Prostate gland (tissue), 2 donors: ENCODE measurements around the gene CEP85. TPM values are rescaled to one million over a fixed set of nuclear protein-coding genes. Genes with fewer than 3 reads are reported as not detected.
A peak's percentile ranks its signal among the peaks of the same experiment; 100 is the strongest.

ENCODE experiments used
- DNase-seq: peaks from one replicate; pipeline ENCODE4 v3.0.0-alpha.2; 2019; ENCODE audit warnings: low spot score
- H3K27ac ChIP-seq, 2 donors: fragments of 200-600 bp; sonication (generic); 2 replicates each; pipeline ENCODE4 v1.5.1; 2017 to 2019
- H3K27me3 ChIP-seq: fragments of 200-600 bp; sonication (generic); replicated peaks from 2 replicates; pipeline ENCODE4 v1.5.1; 2019; ENCODE audit not compliant: insufficient read depth
- H3K36me3 ChIP-seq, 2 donors: fragments of 200-600 bp; sonication (generic); 1 replicate in 1 of 2; 2 replicates in 1 of 2; pipeline versions ENCODE4 v1.5.1 to v1.8.1; 2017 to 2019
- H3K4me1 ChIP-seq: fragments of 200-600 bp; sonication (generic); replicated peaks from 2 replicates; pipeline ENCODE4 v1.5.1; 2019
- H3K4me3 ChIP-seq, 2 donors: fragments of 200-600 bp; sonication (generic); 2 replicates each; pipeline ENCODE4 v1.5.1; 2017 to 2019
- H3K9me3 ChIP-seq: fragments of 200-600 bp; sonication (generic); 2 replicates; pipeline ENCODE4 v1.5.1; 2017
- POLR2A ChIP-seq: fragments of 450-650 bp; IDR thresholded peaks from one replicate; pipeline ENCODE4 v1.6.1; 2016; ENCODE audit warnings: antibody characterized with exemption, mild to moderate bottlenecking
- POLR2AphosphoS5 ChIP-seq: sonication (generic); formaldehyde crosslinking; IDR thresholded peaks from one replicate; pipeline ENCODE4 v1.6.1; 2017; ENCODE audit warnings: antibody characterized with exemption
- WGBS: methylation state at CpG from one replicate; pipeline ENCODE4 v1.1.5; 2018; 5-methylcytosine and 5-hydroxymethylcytosine counted together
- intact Hi-C: fragments of 100-400 bp; cut with DNase I; formaldehyde crosslinking; loops from one replicate; pipeline ENCODE4 v1.14.2; 2022
- total RNA-seq, 2 donors: library from RNA; depleted of rRNA; stranded (reverse); fragments of >200 nt; gene quantifications; one replicate each; pipeline ENCODE4 v1.1.0, GENCODE V29; 2016
- TF ChIP-seq, protein P1 (sequence below), 4 experiments: fragments of 200-600 bp in 2 of 4; fragments of 450-650 bp in 2 of 4; sonication (generic) in 2 of 4; IDR thresholded peaks; 1 replicate in 3 of 4; 2 replicates in 1 of 4; pipeline ENCODE4 v1.5.1; 2016 to 2019; ENCODE audit warnings: antibody characterized with exemption in 4 of 4, mild to moderate bottlenecking in 2 of 4, moderate library complexity in 2 of 4

Gene CEP85
- total RNA-seq, 2 donors from 2014 or later: 3.4 to 21.0 TPM

DNA sequence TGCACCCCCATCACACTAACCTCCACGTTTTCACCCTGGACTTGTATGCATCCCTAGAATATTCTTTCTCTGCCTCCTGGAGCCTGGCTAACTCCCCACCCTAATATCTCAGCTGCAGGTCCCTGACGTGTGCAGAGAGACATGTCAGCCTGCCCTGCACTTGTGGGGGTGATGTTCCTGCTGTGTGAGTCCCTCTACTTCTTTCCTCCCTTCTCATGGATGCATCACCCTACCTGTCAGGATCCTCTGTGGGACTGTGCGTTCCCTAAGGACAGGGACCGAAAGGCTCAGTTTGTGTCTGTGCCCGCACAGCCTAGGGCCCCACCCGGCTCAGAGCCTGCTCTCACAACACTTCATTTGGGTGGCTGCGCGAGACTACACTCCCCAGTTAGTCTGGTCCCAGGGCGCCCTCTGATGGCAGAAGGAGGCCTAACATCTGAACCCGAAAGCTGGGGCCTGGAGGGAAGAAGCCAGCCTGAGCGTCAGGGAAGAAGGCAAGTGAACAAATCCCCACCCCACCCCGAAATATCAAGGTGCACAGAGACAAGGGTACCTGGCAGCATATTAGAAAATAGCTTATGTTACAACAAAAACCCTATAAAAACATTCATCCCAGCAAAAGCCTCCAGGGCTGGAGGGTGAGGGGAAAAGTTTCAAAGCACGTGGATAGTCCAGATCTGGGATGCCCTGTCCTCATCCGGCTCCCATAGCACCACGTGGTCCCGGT is 87.5 kb downstream of the CEP85 start:
- Histone ChIP-seq H3K27me3 (no peaks in the 10 kb centered on the region), H3K4me1 (no peaks in the 10 kb centered on the region), H3K9me3 (no peaks in the 10 kb centered on the region), H3K36me3 (no peaks in the 10 kb centered on the region), H3K27ac (no peak overlapping the region), H3K4me3 (no peak overlapping the region)
- TF ChIP-seq, protein P1, sequence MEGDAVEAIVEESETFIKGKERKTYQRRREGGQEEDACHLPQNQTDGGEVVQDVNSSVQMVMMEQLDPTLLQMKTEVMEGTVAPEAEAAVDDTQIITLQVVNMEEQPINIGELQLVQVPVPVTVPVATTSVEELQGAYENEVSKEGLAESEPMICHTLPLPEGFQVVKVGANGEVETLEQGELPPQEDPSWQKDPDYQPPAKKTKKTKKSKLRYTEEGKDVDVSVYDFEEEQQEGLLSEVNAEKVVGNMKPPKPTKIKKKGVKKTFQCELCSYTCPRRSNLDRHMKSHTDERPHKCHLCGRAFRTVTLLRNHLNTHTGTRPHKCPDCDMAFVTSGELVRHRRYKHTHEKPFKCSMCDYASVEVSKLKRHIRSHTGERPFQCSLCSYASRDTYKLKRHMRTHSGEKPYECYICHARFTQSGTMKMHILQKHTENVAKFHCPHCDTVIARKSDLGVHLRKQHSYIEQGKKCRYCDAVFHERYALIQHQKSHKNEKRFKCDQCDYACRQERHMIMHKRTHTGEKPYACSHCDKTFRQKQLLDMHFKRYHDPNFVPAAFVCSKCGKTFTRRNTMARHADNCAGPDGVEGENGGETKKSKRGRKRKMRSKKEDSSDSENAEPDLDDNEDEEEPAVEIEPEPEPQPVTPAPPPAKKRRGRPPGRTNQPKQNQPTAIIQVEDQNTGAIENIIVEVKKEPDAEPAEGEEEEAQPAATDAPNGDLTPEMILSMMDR (IDR thresholded peaks at IDR 0.05): peak; percentile 66 to 93 (median 86)
- TF ChIP-seq POLR2AphosphoS5 (peak; percentile 64), POLR2A (no peak)
- 12% methylated on average over 16 of the region's 16 CpGs for WGBS
- intact Hi-C loops: loop anchor here (2.0 to 5.0 kb wide), 3 partner anchors 47 to 209 kb away; partner anchors contain the start of genes C1orf232, PDIK1L and ZNF593
- DNase-seq: peak; percentile 88

DNA sequence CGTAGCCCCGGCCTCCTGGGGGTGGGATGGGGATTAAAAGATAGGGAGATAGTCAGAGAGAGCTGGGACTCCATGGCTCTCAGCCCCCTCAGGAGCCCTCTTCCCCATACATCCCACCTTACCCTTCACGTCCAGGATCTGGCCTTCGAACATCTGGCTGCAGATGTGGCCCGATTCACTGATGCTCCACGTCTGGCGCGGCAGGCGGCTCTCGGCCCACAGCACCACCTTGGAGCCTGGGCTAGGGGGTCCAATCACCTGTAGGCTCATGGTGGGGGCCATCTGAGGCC is 88.0 kb downstream of the CEP85 start:
- intact Hi-C loops: loop anchor here (5.0 kb wide), 2 partner anchors 155 to 210 kb away; partner anchors contain the start of genes C1orf232, PDIK1L and ZNF593

DNA sequence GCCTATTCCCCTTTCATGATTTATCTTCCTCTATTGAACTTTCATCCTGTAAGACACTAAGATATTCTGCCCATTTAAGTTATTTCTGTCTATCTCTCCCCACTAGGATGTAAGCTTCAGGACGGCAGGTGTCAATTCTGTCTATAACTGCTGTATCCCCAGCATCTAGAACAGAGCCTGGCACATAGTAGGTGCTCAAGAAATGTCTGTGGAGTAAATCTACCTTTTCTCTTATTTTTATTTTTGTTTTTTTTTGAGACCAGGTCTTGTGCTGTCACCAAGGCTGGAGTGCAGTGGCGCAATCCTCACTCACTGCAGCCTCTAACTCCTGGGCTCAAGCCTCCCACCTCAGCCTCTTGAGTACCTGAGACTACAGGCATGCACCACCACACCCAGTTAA is 89.4 kb downstream of the CEP85 start:
- TF ChIP-seq POLR2AphosphoS5 (no peak), POLR2A (no peak)
- TF ChIP-seq, protein P1 (IDR thresholded peaks at IDR 0.05): no peak
- intact Hi-C loops: loop anchor here (5.0 kb wide), 2 partner anchors 156 to 211 kb away; partner anchors contain the start of genes C1orf232, PDIK1L and ZNF593
- Histone ChIP-seq H3K9me3 (no peaks in the 10 kb centered on the region), H3K36me3 (no peaks in the 10 kb centered on the region), H3K4me3 (no peak overlapping the region), H3K27me3 (no peaks in the 10 kb centered on the region), H3K4me1 (no peaks in the 10 kb centered on the region), H3K27ac (no peak overlapping the region)
- 94% methylated on average over 2 of the region's 2 CpGs for WGBS
- DNase-seq: no peak

More for the DNA sequence above, 88.0 kb downstream of the CEP85 start:
- H3K9me3 ChIP-seq: no peaks in the 10 kb centered on the region
- H3K27ac ChIP-seq: no peak overlapping the region
- no peaks in the 10 kb centered on the region for H3K4me1 ChIP-seq
- DNase-seq: no peak
- WGBS: 78% methylated on average over 10 of the region's 10 CpGs
- no peaks in the 10 kb centered on the region for H3K36me3 ChIP-seq
- TF ChIP-seq, protein P1 (IDR thresholded peaks at IDR 0.05): no peak
- TF ChIP-seq POLR2AphosphoS5 (no peak), POLR2A (no peak)
- no peak overlapping the region for H3K4me3 ChIP-seq
- no peaks in the 10 kb centered on the region for H3K27me3 ChIP-seq

DNA sequence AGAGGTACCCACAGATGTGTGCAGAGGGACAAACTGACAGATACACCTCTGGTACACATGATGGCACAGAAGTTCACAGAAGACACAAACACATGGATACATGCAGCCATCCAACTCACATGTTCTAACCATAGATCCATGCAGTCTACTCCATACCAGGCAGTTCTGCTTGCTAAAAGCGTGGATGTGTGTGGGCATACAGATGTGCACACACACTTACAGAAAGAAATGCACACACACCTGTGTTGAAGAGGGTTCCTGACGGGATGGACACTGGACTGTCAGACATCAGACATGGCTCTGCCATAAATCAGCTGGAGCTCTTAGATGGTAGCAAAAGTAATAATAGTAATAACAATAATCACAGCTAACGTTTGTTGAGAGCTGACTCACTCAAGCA is 90.5 kb downstream of the CEP85 start:
- Histone ChIP-seq H3K4me1 (no peaks in the 10 kb centered on the region), H3K27ac (no peak overlapping the region), H3K4me3 (no peak overlapping the region), H3K36me3 (no peaks in the 10 kb centered on the region), H3K9me3 (no peaks in the 10 kb centered on the region), H3K27me3 (no peaks in the 10 kb centered on the region)
- intact Hi-C loops: loop anchor here (5.0 kb wide), 2 partner anchors 157 to 212 kb away; partner anchors contain the start of genes C1orf232, PDIK1L and ZNF593
- DNase-seq: no peak
- 88% methylated on average over 3 of the region's 3 CpGs for WGBS
- TF ChIP-seq POLR2AphosphoS5 (no peak), POLR2A (no peak)
- TF ChIP-seq, protein P1 (IDR thresholded peaks at IDR 0.05): no peak

DNA sequence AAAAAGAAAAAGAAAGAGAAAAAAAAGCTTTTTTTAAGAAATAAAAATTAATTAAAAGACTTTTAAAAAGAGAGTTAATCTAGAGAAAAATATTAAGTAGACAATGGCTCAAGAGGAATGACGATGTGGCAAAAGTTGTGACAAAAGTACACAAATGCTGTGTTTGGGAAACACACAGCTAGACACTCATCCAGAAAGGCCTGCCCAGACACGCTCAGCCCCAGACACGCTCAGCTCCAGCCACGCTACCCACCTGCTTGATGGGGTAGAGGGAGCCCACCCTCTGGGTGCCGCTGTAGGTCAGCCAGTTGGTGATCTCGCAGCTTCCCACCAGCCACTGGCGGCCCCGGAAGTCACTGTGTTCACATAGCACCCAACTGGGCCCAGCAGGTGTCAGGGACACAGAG is 94.0 kb downstream of the CEP85 start:
- Histone ChIP-seq H3K27ac (no peak overlapping the region), H3K4me1 (no peaks in the 10 kb centered on the region), H3K9me3 (no peaks in the 10 kb centered on the region), H3K27me3 (no peaks in the 10 kb centered on the region), H3K36me3 (no peaks in the 10 kb centered on the region), H3K4me3 (no peak overlapping the region)
- DNase-seq: peak; percentile 12
- intact Hi-C loops: no loop called here
- WGBS: 46% methylated on average over 8 of the region's 8 CpGs
- TF ChIP-seq, protein P1 (IDR thresholded peaks at IDR 0.05): no peak
- TF ChIP-seq POLR2AphosphoS5 (no peak), POLR2A (no peak)
